Renal cortical epithelial cell (primary cell): ENCODE results near the gene MOBP. TPM values are rescaled to one million over a fixed set of nuclear protein-coding genes. Genes with fewer than 3 reads are reported as not detected.
"Not testable (repeated sequence)": the region's sequence is repeated elsewhere in the genome, so short reads cannot be mapped to it uniquely, and the experiment has no call there.

ENCODE experiments used
- DNase-seq: peaks from one replicate; pipeline ENCODE4 v3.0.0-alpha.2; 2011; ENCODE audit warnings: low read depth
- total RNA-seq: library from RNA; depleted of rRNA; stranded (reverse); fragments of >200 nt; gene quantifications from 2 replicates; pipeline ENCODE4 v1.2.3, GENCODE V29; 2014

MOBP gene
- total RNA-seq, 1 donor from 2014 or later: not detected

DNA sequence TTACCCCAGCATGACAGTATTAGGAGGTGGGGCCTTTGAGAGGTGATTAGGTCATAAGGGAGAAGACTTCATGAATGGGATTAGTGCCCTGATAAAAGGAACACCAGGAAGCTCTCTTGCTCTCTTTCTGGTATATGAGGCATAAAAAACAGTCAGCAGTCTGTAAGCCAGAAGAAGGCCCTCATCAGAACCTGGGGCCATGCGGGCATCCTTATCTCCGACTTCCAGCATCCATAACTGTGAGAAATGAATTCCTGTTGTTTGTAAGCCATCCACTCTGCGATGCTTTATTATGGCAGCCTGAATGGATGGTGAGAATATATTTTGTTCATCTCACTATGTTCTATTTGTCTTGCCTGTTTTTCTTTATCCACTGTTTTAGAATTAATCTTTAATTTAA lies 17.7 kb upstream of the MOBP start:
- no peak for DNase-seq

DNA sequence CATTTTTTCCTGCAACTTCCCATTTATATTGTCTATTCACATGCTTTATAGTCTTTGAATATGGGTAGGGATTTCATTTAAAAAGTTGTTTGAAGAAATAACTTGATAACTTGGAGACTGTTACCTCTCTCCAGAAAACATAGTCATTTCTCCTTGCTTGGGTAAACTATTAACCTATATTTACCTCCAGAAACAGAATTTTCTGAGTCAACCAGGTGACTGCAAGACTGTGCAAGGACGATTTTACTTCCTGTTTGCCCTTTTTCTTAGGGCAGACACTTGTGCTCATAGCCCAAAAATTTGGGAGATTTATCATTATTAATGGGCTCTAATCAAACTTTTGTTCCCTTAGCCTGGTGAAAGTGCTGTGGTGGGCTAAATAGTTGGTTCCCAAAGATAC lies 14.3 kb upstream of the MOBP start:
- peak; percentile 50 for DNase-seq

DNA sequence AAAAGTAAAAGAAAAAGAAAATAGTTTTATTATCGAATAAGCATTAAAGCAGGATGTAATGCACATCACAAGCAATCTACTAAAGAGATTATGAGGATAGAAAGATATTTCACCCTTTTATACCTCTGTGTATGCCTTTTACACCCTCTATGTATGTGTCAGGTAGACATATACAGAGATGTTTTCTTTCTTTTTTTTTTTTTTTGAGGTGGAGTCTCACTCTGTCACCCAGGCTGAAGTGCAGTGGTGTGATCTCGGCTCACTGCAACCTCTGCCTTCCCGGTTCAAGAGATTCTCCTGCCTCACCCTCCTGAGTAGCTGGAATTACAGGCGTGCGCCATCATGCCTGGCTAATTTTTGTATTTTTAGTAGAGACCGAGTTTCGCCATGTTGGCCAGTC lies 13.6 kb upstream of the MOBP start:
- DNase-seq: not testable (repeated sequence)

DNA sequence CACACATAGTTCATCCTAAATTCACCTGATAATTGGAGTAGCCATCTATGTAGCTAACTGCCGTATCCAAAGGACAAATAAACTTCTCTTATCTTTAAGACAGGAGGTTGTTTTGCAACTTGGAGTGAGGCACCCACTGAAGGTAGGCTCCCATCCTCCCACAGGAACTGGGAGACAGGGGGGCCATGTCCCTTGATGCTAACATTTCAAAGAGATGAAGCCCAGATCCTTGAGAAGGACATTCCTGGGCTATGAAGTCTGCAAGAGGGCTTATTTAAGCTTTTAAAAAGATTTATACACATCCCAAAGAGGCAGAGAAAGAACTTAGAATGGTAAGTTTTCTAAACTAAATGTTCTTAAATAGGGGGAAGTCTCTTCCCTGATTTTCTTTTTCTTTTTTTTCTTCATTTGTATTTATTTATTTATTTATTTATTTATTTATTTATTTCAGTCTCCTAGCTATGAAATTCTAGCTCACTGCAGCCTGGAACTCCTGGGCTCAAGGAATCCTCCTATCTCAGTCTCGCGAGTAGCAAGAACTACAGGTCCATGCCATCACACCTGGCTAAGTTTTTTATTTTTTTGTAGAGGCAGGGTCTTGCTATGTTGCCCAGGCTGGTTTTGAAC lies 12.8 kb upstream of the MOBP start:
- no peak for DNase-seq

DNA sequence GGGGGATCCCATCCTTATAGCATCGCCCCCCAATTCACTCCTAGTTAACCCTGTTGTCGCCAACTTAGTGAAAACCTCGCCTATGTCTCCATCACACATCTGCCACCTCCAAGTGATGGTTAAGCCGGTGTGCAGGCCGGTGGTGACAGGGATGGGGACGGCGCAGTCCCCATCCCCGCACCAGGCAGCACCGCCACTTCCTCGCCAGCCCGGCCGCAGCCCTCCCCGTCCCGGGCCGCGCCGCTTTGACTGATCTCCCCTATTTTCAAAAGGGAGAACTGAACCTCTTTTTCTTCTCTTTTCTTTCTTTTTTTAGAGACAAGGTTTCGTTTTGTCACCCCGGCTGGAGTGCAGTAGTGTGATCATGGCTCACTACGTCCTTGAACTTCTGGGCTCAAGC lies 11.3 kb upstream of the MOBP start:
- no peak for DNase-seq

DNA sequence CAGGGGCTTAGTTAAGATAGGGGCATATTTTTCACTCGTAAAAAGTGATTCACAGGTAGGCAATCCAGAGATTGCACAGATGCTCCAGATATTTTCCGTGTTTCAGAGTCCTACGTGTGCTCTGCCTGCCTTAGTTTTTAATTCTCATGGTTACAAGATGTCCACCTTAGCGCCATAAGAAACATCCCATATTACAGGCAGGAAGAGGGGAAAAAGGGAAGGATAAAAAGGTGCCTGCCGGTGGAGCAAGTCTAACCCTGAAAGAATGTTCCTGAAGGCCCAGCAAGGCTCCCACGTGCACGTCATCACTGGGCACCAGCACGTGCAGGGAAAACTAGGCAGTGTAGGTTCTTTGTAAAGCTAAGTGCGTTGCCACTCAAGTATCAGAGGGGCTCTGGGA lies 10.1 kb upstream of the MOBP start:
- no peak for DNase-seq

DNA sequence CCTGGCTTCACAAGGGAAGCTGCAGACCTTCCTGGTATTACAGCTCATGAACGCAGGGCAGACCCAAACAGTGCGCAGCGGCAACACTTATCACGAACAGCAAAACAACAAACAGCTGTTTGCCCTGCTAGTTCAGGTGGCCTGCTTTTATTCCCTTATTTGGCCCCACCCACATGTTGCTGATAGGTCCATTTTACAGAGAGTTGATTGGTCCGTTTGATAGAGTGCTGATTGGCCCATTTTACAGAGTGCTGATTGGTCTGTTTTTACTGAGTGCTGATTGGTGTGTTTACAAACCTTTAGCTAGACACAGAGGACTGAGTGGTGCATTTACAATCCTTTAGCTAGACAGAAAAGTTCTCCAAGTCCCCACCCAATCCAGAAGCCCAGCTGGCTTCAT lies 8.9 kb upstream of the MOBP start:
- DNase-seq: not testable (repeated sequence)

DNA sequence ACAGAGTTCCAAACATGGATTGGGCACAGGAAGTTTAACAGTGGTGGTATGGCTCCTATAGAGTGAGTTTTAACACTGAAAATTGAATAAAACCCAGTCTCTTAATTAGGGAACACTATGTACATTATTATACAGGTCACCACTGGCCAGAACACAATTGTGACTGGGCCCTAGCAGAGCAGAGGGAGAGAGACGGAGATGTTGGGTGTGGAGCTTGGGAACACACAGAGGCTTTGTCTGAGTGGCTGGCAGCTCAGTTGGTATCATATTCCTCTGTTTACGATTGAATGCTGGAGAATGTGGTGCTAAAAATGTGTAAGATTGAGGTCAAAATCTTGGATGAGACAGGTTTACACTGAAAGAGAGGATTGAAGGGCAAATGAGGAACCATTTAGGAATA lies 6.8 kb upstream of the MOBP start:
- DNase-seq: no peak

DNA sequence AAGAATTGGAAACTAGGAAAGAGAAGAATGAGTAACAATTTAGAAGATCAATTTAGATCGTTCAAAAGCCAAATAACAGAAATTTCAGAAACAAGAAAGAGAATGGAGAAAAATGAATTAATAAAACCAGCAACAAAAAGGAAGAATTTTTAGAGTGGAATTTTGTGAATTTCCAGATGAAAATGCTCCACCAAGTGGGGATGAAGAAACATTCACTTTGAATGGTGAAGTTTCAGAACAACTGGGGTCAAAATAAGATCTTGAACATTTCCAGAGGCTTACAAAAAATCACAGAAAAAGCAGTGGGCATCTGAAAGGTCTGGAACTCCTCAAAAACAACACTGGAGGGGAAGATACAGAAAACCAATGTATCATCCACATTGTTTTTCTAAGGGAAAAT lies 4.2 kb upstream of the MOBP start:
- no peak for DNase-seq

DNA sequence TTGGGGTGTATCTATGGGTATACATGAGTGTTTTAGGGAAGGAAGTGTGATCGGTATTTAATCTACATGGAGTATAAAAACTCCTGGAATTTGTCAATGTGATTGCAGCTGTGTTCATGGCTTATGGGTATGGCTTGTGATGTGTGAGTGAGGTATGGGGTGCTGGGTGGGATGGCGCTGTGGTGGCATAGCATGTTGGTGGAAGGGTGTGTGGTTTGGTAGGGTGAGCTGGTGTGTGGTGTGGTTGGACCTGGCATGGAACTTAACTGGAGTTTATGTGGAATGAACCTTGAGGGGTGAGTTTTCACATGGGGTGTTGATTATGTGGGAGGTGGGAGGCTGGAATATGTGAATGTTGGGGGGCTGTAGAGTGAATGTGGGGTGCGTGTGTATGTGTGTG lies 492 bp upstream of the MOBP start:
- DNase-seq: no peak

DNA sequence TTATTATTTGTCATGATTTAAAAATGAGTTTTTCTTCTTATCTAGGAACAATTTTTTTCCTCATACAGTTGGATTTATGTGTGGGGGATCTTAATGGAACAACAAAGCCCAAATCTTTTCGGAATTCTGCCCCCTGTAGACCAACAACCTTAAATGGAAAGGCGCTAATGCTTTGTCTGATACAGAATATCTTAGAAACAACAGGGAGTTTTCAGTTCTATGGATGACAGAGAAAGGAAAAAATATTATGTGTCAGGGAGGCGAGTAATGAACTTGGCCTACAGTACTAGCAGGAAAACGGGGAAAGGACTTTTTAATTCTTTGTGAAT lies 592 bp downstream of the MOBP start:
- DNase-seq: no peak

DNA sequence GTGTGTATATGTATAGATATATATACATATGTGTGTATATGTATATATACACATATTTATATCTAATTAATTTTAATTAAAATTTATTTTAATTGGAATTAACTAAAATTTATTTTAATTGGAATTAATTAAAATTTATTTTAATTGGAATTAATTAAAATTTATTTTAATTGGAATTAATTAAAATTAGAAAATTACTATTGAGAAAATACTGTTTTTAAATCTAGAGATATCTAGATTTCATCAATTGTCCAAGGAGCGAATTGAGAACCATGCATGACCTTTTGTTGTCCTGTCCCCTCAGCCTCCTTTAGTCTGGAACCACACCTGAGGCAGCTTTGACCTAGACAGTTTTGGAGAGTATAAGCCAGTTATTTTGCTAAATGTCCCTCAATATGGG lies 1.8 kb downstream of the MOBP start:
- no peak for DNase-seq

DNA sequence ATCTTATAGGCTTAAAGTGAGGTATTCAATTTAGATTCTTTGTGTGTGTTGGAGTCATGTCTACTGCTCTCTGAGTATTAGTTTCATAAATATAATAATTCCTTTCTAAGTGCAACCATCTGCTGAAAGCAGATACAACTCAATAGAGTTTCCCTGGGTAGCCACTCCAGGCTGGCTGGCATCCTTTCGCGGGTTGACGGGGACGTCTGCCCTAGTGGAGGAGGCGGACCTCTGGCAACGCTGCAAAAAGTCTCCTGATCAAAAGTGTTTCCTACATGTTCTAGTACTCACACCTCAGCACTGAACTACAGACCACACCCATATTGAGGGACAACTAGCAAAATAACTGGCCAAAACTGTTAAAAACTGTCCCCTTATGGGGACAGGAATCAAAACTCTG lies 2.5 kb downstream of the MOBP start:
- no peak for DNase-seq

DNA sequence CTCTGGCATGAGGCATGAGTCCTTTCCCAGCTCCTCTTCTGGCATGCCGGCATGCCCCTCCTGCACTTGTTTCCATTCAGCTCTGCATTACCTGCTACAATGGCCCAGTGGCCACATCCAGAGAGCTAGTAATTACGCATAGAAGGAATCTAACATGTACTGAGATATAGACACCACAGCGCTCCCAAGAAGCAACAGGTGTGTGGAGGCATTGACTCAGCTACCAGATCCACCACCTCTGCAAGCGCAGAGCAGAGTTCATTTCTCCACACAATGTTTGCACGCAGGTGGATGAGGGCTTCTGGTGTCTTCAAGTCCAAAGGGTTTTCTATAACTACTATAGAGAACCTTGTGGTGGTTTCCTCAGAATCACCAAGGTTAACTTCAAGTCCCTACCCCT lies 4.2 kb downstream of the MOBP start:
- DNase-seq: no peak

DNA sequence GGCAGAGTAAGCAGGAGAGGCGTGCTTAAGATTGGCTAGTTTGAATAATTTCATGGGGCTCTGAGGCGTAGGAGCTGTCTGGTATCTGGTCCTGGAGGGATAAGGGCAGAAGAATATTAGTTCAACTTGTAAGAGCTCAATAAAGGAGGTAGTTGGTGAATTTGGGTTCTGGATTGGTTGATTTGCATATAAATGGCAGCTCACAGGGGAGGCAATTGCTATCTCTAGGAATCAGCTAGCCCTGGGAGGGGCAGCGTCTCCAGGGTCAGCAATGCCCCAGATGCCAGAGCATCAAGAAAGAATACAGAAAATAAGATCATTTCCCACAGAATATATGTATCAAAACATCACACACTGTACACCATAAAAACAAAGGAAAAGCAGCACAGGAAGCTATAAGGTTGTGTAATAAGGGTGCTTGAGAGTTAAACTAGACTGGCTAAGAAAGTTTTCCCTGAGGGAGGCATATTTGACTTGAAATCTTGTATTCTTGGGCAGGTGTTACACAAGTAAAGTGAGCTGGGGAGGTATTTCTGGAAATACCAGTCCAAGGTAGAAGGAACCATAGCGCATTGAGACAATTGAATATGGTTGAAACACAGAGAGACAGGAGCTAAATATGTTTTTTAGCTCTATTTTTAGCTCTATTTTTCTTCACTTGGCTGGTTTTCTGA lies 6.1 kb downstream of the MOBP start:
- no peak for DNase-seq

DNA sequence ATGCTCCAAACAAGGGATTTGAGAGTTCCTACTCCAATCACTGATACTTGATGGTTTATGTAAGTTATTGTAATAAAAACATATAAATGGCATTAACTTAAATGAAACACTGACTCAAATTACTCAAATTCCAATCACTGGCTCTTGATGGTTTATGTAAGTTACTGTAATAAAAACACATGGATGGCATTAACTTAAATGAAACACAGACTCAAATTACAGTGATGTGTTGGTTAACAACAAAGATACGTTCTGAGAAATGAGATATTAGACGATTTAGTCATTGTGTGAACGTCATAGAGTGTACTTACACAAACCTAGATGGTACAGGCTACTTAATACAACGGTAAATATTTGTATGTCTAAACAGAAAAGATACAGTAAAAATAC lies 6.6 kb downstream of the MOBP start:
- DNase-seq: no peak

DNA sequence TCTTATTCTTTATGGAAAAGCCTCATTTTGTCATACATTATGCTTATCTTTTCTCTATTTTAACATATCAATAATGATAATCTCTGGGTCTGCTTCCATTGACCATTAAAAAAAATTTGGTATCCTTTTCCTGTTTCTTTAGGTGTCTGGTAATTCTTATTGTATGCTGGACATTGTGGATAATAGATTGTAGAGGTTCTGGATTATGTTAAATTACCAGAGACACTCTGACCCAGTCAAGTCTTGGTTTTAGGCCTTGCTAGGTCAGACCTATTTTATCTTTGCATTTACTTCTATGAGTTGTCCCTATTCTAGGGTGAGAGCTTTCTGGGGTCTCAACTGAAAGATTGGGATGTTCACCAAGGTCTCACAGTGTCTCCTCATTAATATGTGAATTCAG lies 9.3 kb downstream of the MOBP start:
- DNase-seq: no peak

DNA sequence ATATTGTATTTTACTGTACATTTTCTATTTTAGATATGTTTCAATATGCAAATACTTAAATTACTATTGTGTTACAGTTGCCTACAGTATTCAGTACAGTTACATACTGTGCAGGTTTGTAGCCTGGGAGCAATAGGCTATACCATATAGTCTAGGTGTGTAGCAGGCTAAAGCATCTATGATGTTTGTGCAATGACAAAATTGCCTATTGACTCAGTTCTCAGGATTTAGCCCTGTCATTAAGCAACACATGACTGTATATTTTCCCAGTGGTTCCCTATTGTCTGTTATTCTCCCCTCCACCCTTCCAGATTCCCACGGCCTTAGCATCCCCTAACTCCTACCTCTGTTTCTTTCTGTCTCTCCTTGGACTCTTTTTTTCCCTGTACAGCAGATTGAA lies 10.7 kb downstream of the MOBP start:
- DNase-seq: no peak

DNA sequence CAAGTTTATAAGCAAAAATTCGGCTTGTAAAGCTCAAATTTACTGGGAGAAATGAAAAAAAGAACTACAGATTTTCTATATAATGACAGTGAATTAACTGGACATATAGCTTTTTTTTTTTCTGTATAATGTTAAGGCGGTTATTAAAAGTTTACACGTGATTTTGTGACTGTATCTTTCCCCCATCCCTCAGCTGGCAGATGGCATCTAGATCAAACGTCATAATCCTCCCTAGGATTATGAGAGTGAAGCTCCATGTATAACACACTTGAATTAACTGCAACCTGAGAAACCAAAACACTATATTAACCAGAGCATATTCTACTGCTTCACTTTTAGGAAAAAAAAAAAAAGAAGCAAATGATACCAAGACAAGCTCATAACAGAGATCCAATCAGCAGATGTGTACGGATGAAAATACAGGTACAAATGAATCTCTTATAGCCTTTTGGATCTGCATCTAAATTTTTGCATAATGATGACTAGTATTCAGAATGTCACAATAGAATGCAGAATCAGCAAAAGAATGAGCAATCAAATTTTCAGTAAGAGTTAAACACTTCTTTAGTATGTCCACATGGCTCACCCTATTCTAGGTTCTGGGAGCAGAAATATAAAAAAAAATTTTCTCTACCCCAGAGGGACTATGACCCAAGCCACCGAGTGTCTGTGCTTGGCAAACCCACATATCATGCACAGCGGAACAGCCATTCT lies 12.4 kb downstream of the MOBP start:
- DNase-seq: no peak

DNA sequence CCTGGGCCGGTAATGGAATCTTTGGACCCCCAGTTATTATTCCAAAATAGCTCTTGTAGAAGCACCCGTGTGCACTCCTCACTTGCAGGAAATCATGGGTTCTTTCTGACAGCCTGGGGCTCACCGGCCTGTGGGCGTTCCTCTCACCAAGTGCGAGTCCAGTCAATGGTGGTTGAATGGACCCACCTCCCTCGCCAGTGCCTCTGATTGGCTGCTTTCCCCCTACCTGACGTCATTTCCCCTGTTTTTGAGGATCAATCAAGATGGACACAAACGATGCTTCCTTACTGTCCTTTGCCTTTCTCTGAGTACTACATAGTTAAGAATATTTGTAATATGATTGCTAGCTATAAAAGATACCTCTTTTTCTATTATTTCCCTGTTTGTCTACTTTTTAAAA lies 18.1 kb downstream of the MOBP start:
- no peak for DNase-seq

DNA sequence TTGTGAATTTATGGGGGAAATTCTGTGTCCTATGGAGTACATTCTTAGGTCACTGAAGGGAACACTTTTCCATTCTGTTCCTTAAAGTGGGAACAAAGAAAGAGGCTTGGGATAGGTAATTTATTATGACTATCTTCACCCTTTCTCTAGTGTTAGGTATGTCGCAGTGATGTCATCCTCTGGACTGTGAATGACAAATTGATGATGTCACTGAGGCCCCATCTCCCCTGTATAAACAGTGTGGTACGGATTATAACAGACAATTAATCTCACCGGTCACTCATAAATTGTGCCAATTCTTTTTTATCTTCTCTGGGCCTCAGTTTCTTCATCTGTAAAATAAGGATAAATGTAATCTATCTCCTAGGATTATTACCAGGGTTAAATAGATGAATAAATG lies 23.5 kb downstream of the MOBP start:
- DNase-seq: no peak

DNA sequence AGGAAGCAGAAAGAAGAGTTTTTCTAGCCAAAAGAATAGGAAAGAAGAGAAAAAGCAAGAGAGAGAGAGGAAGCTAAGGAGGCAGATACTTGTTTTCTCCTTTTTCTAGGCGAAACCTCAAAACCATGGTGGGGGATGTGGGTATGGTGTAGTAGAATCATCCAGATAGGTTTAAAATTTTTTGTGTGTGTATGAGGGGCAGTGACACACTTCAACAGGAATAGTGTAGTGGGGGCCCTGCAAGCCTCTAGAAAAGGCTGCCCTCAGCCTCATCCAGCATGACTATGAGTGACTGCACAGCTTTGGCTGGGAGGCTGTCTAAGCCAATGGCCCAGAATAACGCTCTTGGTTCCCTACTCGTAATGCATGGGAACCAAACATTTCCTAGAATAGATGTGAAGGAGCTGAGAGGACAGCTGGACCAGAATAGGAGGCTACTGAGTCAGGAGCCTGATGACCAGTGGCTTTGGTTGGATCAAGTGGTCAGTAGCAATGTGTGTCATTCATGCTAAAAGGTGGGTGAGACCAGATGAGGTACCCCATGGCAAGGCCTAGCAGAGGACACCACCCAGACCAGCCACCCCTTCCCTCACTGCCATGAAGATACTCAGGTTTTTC lies 24.4 kb downstream of the MOBP start:
- DNase-seq: no peak

DNA sequence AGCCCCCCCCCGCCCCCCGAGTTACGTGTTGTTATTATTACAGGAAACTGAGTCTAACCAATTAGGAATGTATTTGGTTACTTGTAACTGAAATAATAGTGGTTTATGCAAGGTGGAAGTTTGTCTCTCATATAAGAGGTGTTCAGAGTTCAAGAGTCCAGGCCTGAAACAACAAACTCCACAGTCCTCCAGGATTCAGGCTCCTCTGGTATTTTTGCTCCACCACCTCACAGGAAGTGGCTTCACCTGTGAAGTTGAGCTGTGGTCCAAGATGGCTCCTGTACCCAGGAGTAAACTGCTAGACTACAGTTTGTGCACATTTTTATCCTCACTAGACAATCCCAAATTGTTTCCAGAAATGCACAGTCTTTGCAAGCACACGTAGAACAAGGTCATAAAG lies 27.3 kb downstream of the MOBP start:
- DNase-seq: no peak
